Liver (tissue), 3 donors: ENCODE measurements around the gene RBSN.

Experiments used
- ATF3 ChIP-seq: IDR thresholded peaks from 2 replicates; pipeline ENCODE4 v1.6.1; 2016; ENCODE audit warnings: antibody characterized with exemption
- CTCF ChIP-seq: fragments of 150-350 bp; IDR thresholded peaks from 2 replicates; pipeline ENCODE4 v1.5.1; 2017; ENCODE audit warnings: improper control_type of control experiment, low read depth, low read length; ENCODE audit not compliant: missing input control
- EGR1 ChIP-seq, 2 donors: IDR thresholded peaks; 2 replicates each; pipeline ENCODE4 v1.6.1; 2016 to 2018; ENCODE audit warnings: antibody characterized with exemption in 2 of 2, low read depth in 2 of 2
- GABPA ChIP-seq, 2 donors: IDR thresholded peaks in 1 of 2; conservative IDR thresholded peaks in 1 of 2; 2 replicates each; pipeline ENCODE4 v1.6.1; 2016; ENCODE audit warnings: antibody characterized with exemption in 2 of 2, mild to moderate bottlenecking in 1 of 2, moderate library complexity in 1 of 2
- HNF4A ChIP-seq, 2 donors: conservative IDR thresholded peaks; 2 replicates each; pipeline ENCODE4 v1.6.1; 2016; ENCODE audit warnings: antibody characterized with exemption in 2 of 2, mild to moderate bottlenecking in 2 of 2
- HNF4G ChIP-seq: IDR thresholded peaks from 2 replicates; pipeline ENCODE4 v1.6.1; 2016; ENCODE audit warnings: antibody characterized with exemption
- JUND ChIP-seq, 2 donors: IDR thresholded peaks; 2 replicates each; pipeline ENCODE4 v1.6.1; 2016; ENCODE audit warnings: antibody characterized with exemption in 2 of 2
- MAX ChIP-seq: IDR thresholded peaks from 2 replicates; pipeline ENCODE4 v1.6.1; 2016; ENCODE audit warnings: antibody characterized with exemption
- REST ChIP-seq: IDR thresholded peaks from 2 replicates; pipeline ENCODE4 v1.6.1; 2016; ENCODE audit warnings: antibody characterized with exemption, mild to moderate bottlenecking
- SP1 ChIP-seq: IDR thresholded peaks from 2 replicates; pipeline ENCODE4 v1.6.1; 2018; ENCODE audit warnings: antibody characterized with exemption, mild to moderate bottlenecking
- YY1 ChIP-seq: IDR thresholded peaks from 2 replicates; pipeline ENCODE4 v1.6.1; 2016; ENCODE audit warnings: antibody characterized with exemption, mild to moderate bottlenecking
- donor health status: healthy.
- donor health status: healthy.

- TF ChIP-seq CTCF (no peak), JUND (IDR thresholded peaks at IDR 0.05) (no peak), GABPA (IDR thresholded peaks at IDR 0.05 in 1 of 2, conservative IDR thresholded peaks at IDR 0.05 in 1 of 2) (no peak), ATF3 (no peak), REST (no peak), SP1 (no peak), MAX (no peak), HNF4G (no peak), YY1 (no peak), EGR1 (IDR thresholded peaks at IDR 0.05; ENCODE audit: low read depth in 2 of 2) (no peak), HNF4A (conservative IDR thresholded peaks at IDR 0.05) (peak in 1 of 2 donors; percentile 32)
These were observed 583 bp upstream of the RBSN start for GRCh38 chr3:15099364-15100098.
